GM12891 (cell line): Measurements from ENCODE around the gene ANKZF1.

Source experiments
- POLR2A ChIP-seq: IDR thresholded peaks from 2 replicates; pipeline ENCODE4 v1.6.1; 2011; ENCODE audit warnings: low read depth, low read length, control low read depth
- POLR2AphosphoS5 ChIP-seq: IDR thresholded peaks from 2 replicates; pipeline ENCODE4 v1.6.1; 2011; ENCODE audit warnings: low read depth, low read length, control low read depth
- POU2F2 ChIP-seq: IDR thresholded peaks from 2 replicates; pipeline ENCODE4 v1.6.1; 2011; ENCODE audit warnings: low read depth, mild to moderate bottlenecking, control low read depth, low read length, moderate library complexity
- SPI1 ChIP-seq: IDR thresholded peaks from 2 replicates; pipeline ENCODE4 v1.6.1; 2011; ENCODE audit warnings: low read depth, low read length, control low read depth
- TAF1 ChIP-seq: IDR thresholded peaks from 2 replicates; pipeline ENCODE4 v1.6.1; 2011; ENCODE audit warnings: low read depth, low read length, control low read depth

GRCh38 chr2:219181531-219181930 lies 48.1 kb upstream of the ANKZF1 start:
- TF ChIP-seq SPI1 (no peak), POLR2A (no peak), POLR2AphosphoS5 (no peak), TAF1 (no peak), POU2F2 (no peak)
